Calu3 (cell line): ENCODE results near the gene ROCK2. TPM values are rescaled to one million over a fixed set of nuclear protein-coding genes. Genes with fewer than 3 reads are reported as not detected.

Source experiments
- BruUV-seq: library from RNA; stranded (reverse); fragments of 400-500 nt; replicated peaks from 2 replicates; lab custom pipeline; 2021; lab: Mats Ljungman, UMichigan
- CTCF ChIA-PET: fragments of 300-600 bp; sonication (Branson Sonifier 250); formaldehyde crosslinking; loops from one replicate; lab custom pipeline; 2022; ENCODE audit warnings: antibody characterized with exemption; lab: Charles Lee
- DNase-seq: peaks from one replicate; pipeline ENCODE4 v3.0.0; 2022
- H3K27ac Mint-ChIP-seq: one replicate; pipeline ENCODE4 v1.8.0; 2022; ENCODE audit warnings: mixed read lengths; ENCODE audit not compliant: unreplicated experiment
- H3K27me3 Mint-ChIP-seq: one replicate; pipeline ENCODE4 v1.8.0; 2022; ENCODE audit warnings: mixed read lengths; ENCODE audit not compliant: unreplicated experiment
- H3K36me3 Mint-ChIP-seq: one replicate; pipeline ENCODE4 v1.8.0; 2022; ENCODE audit warnings: mild to moderate bottlenecking, moderate library complexity, mixed read lengths; ENCODE audit not compliant: insufficient read depth, unreplicated experiment
- H3K4me1 Mint-ChIP-seq: one replicate; pipeline ENCODE4 v1.8.0; 2022; ENCODE audit warnings: mild to moderate bottlenecking, low read depth, mixed read lengths; ENCODE audit not compliant: unreplicated experiment
- H3K4me3 Mint-ChIP-seq: one replicate; pipeline ENCODE4 v1.8.0; 2022; ENCODE audit warnings: mild to moderate bottlenecking, low read depth, moderate library complexity, mixed read lengths; ENCODE audit not compliant: unreplicated experiment
- H3K9me3 Mint-ChIP-seq: one replicate; pipeline ENCODE4 v1.8.0; 2022; ENCODE audit warnings: low read depth, mixed read lengths; ENCODE audit not compliant: unreplicated experiment
- CTCF ChIP-seq: fragments of 200-600 bp; IDR thresholded peaks from one replicate; pipeline ENCODE4 v1.8.0; 2022; ENCODE audit warnings: antibody characterized with exemption; ENCODE audit not compliant: unreplicated experiment
- intact Hi-C: fragments of 100-400 bp; cut with micrococcal nuclease; formaldehyde crosslinking; loops from one replicate; pipeline ENCODE4 v1.10.0; 2022; ENCODE audit not compliant: unreplicated experiment
- total RNA-seq: library from RNA; stranded (reverse); gene quantifications from 2 replicates; pipeline ENCODE4 v1.2.3, GENCODE V29; 2022

Gene ROCK2
- total RNA-seq, 1 experiment from 2014 or later = 35.3 TPM

DNA sequence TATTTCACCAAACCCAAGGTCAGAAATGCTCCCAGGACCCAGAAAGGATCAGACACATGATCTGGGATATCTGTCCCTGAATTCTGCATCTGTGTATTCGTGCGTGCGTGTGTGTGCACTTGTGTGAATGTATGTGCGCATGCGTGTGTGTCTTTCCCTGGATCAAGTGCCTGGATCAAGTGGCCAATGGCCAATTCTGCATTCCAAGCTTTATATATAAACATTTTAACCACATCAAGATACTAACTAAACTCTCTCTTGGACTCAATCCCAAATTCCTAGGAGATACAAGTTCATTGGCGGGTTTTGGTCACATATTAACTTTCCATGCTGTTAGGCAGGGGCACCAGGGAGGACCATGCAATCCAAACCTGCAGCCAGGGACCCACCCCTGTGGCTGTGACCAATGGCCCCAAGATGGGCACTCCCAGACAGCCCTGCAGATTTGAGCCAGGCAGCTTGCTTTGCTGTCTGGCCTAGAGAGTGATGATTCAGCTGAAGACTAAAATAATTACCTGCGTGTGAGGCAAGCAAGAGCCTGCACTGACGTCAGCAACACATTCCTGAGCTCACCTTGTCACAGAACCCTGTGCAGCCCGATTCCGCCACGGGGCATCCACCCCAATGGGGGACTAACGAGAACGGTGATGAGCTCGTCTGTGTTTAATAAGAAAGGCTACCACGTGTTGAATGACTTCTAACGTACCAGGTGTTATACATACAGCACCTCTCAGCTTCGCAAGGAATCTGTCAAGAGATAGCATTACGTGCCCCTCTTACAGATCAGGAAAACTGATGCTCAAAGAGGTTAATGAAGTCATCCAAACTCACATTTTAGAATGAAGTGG lies 45.3 kb upstream of the ROCK2 start:
- Mint-ChIP-seq H3K27ac (peak overlapping the region; percentile 59), H3K9me3 (no peaks in the 10 kb centered on the region), H3K4me1 (peaks cover 61% of the 10 kb centered on the region), H3K27me3 (no peaks in the 10 kb centered on the region), H3K36me3 (peaks cover 12% of the 10 kb centered on the region), H3K4me3 (peak overlapping the region; percentile 18)
- CTCF ChIA-PET = interaction anchor here (1.1 to 1.6 kb wide), 4 partner anchors 15 to 47 kb away, joined by 3 to 13 read pairs (median 6); no protein-coding TSS in a partner anchor
- intact Hi-C loops = loop anchor here (2.0 to 5.0 kb wide), 2 partner anchors 15 to 47 kb away; partner anchors contain the start of gene ROCK2
- BruUV-seq = no TSS peak
- no peak for TF ChIP-seq CTCF
- DNase-seq = peak; percentile 87

GRCh38 chr2:11389052-11389420 lies 44.6 kb upstream of the ROCK2 start:
- no peaks in the 10 kb centered on the region for H3K9me3 Mint-ChIP-seq
- H3K27ac Mint-ChIP-seq = no peak overlapping the region
- H3K4me1 Mint-ChIP-seq = peaks cover 61% of the 10 kb centered on the region
- intact Hi-C loops = loop anchor here (2.0 to 5.0 kb wide), 2 partner anchors 14 to 47 kb away; partner anchors contain the start of gene ROCK2
- no peak for DNase-seq
- CTCF ChIA-PET = interaction anchor here (1.4 to 1.6 kb wide), 2 partner anchors 15 to 46 kb away, joined by 3 to 13 read pairs; no protein-coding TSS in a partner anchor
- TF ChIP-seq CTCF = no peak
- BruUV-seq = no TSS peak
- H3K36me3 Mint-ChIP-seq = peaks cover 12% of the 10 kb centered on the region
- H3K27me3 Mint-ChIP-seq = no peaks in the 10 kb centered on the region
- peak overlapping the region; percentile 18 for H3K4me3 Mint-ChIP-seq

DNA sequence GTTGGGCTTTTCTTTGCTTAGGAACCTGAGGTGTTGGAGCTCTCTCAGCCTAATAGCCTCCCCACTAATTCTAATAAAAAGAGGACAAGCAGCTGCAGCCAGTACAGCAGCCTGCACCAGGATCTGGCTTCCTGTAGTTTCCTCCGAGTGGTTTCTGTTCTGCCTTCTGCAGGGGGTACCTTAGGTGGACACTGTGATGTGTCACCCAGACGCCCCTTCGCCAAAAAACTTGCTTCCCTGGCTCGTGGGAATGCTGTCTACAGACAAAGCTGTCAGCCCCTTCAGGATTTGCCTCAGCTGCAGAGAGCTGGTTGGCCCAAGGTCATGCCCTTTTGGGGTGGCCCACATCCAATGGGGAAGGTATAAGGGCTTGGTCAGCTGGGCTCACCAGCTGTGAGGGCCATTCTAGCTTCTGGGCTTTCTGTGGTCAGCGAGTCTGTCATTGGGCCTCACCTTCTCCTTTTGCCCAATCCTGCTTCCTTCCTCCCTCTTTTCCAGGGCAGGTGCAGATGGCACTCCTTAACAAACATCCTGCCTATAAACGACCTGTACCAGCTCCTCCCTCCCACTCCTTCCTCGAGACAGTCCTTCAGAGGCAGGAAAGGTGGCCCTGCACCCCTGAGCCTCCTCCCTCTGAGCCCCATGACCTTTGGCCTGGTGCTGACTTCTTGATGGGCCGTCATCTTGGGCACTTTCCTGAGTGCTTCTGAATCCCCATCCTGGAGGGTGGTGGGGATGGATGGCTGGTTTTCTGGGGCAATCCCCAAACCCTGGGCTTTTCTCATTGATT lies 44.0 kb upstream of the ROCK2 start:
- CTCF ChIA-PET = interaction anchor here (1.6 kb wide), 1 partner anchor 13 kb away, joined by 5 read pairs; no protein-coding TSS in a partner anchor
- no TSS peak for BruUV-seq
- Mint-ChIP-seq H3K27ac (no peak overlapping the region), H3K4me1 (peaks cover 61% of the 10 kb centered on the region), H3K27me3 (no peaks in the 10 kb centered on the region), H3K9me3 (no peaks in the 10 kb centered on the region), H3K4me3 (no peak overlapping the region), H3K36me3 (peaks cover 12% of the 10 kb centered on the region)
- no peak for DNase-seq
- TF ChIP-seq CTCF = no peak
- intact Hi-C loops = loop anchor here (2.0 to 5.0 kb wide), 2 partner anchors 14 to 46 kb away; partner anchors contain the start of gene ROCK2

DNA sequence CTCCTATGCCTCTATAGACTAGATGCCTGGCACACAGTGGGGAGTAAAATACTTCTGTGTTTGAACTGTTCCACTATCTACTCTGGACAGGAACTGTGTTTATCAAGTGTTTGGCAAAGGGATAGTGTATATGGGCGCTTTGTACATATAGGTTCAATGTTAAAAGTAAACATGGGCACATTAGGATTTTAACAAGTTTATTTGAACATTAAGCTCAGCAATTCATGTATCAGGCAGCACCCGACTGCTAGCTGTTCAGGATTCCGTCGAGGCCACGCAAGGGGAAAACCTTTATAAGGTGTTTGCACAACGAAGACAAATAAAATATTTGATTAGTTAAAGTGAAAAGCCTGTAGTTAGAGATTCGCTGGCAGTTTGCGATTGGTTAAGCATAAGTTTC lies 43.4 kb upstream of the ROCK2 start:
- Mint-ChIP-seq H3K4me1 (peaks cover 61% of the 10 kb centered on the region), H3K27me3 (no peaks in the 10 kb centered on the region), H3K4me3 (no peak overlapping the region), H3K9me3 (no peaks in the 10 kb centered on the region), H3K36me3 (peaks cover 12% of the 10 kb centered on the region), H3K27ac (no peak overlapping the region)
- CTCF ChIA-PET = interaction anchor here (1.6 kb wide), 1 partner anchor 13 kb away, joined by 5 read pairs; no protein-coding TSS in a partner anchor
- intact Hi-C loops = loop anchor here (2.0 to 5.0 kb wide), 2 partner anchors 13 to 46 kb away; partner anchors contain the start of gene ROCK2
- TF ChIP-seq CTCF = no peak
- DNase-seq = no peak
- no TSS peak for BruUV-seq
